Lower lobe of right lung (tissue), 2 donors: ENCODE measurements around the gene STK32B. TPM values are rescaled to one million over a fixed set of nuclear protein-coding genes. Genes with fewer than 3 reads are reported as not detected.
"Not testable (repeated sequence)": the region's sequence is repeated elsewhere in the genome, so short reads cannot be mapped to it uniquely, and the experiment has no call there.

Experiments
- ATAC-seq, 2 donors: fragments of 200-7000 bp; cut with Tn5 transposase; one replicate each; pipeline ENCODE4 v1.9.1; 2020 to 2022; ENCODE audit warnings: mild to moderate bottlenecking in 2 of 2, moderate library complexity in 2 of 2
- DNase-seq: peaks from one replicate; pipeline ENCODE4 v3.0.0-alpha.2; 2020
- H3K27ac ChIP-seq: fragments of 200-600 bp; one replicate; pipeline ENCODE4 v1.8.0; 2022
- H3K27me3 ChIP-seq: fragments of 200-600 bp; one replicate; pipeline ENCODE4 v1.8.0; 2022; ENCODE audit warnings: low read depth
- H3K36me3 ChIP-seq: fragments of 200-600 bp; one replicate; pipeline ENCODE4 v1.8.0; 2022; ENCODE audit warnings: mild to moderate bottlenecking
- H3K4me1 ChIP-seq: fragments of 200-600 bp; one replicate; pipeline ENCODE4 v1.8.0; 2022
- H3K4me3 ChIP-seq: fragments of 200-600 bp; one replicate; pipeline ENCODE4 v1.8.0; 2022; ENCODE audit warnings: mild to moderate bottlenecking
- H3K9me3 ChIP-seq: fragments of 200-600 bp; one replicate; pipeline ENCODE4 v1.8.0; 2022
- CTCF ChIP-seq: fragments of 200-600 bp; IDR thresholded peaks from one replicate; pipeline ENCODE4 v1.8.0; 2022; ENCODE audit warnings: antibody characterized with exemption, mild to moderate bottlenecking
- intact Hi-C: fragments of 100-400 bp; cut with DNase I; formaldehyde crosslinking; loops from one replicate; pipeline ENCODE4 v1.11.0; 2022
- total RNA-seq: library from RNA; stranded (reverse); fragmentation: NEBNext Ultra II Directional; extraction: Animal tissue kit (Norgen Biotek cat#: 25700); gene quantifications from one replicate; pipeline ENCODE4 v1.2.1, GENCODE V29; 2021
- donor health status: DM: no; HTN: yes; CAD: no; lungs with severe emphysema.

Gene STK32B
- total RNA-seq, 1 donor from 2014 or later = 1.3 TPM

- TF ChIP-seq CTCF = no peak
- intact Hi-C loops = no loop called here
- no peak overlapping the region for H3K4me3 ChIP-seq
- no peaks in the 10 kb centered on the region for H3K36me3 ChIP-seq
- peaks cover 21% of the 10 kb centered on the region for H3K4me1 ChIP-seq
- DNase-seq (no peak), ATAC-seq (no peak)
- peaks cover 27% of the 10 kb centered on the region for H3K27me3 ChIP-seq
- H3K27ac ChIP-seq = no peak overlapping the region
- no peaks in the 10 kb centered on the region for H3K9me3 ChIP-seq
Measured at GRCh38 chr4:5052726-5053425, 1.6 kb downstream of the STK32B start.

- Histone ChIP-seq H3K27me3 (peaks cover 27% of the 10 kb centered on the region), H3K36me3 (no peaks in the 10 kb centered on the region), H3K4me1 (peaks cover 21% of the 10 kb centered on the region), H3K4me3 (no peak overlapping the region), H3K27ac (no peak overlapping the region), H3K9me3 (no peaks in the 10 kb centered on the region)
- intact Hi-C loops = no loop called here
- no peak for TF ChIP-seq CTCF
- ATAC-seq (no peak), DNase-seq (no peak)
Measured at GRCh38 chr4:5054532-5054931, 3.3 kb downstream of the STK32B start.

GRCh38 chr4:5055411-5055810, 4.1 kb downstream of the STK32B start:
- H3K4me3 ChIP-seq = no peak overlapping the region
- intact Hi-C loops = no loop called here
- H3K36me3 ChIP-seq = no peaks in the 10 kb centered on the region
- H3K9me3 ChIP-seq = no peaks in the 10 kb centered on the region
- no peak overlapping the region for H3K27ac ChIP-seq
- no peak for DNase-seq
- ATAC-seq = no peak
- no peak for TF ChIP-seq CTCF
- peaks cover 18% of the 10 kb centered on the region for H3K4me1 ChIP-seq
- peaks cover 23% of the 10 kb centered on the region for H3K27me3 ChIP-seq

- Histone ChIP-seq H3K4me1 (no peaks in the 10 kb centered on the region), H3K4me3 (no peak overlapping the region), H3K36me3 (no peaks in the 10 kb centered on the region), H3K27ac (no peak overlapping the region), H3K27me3 (no peaks in the 10 kb centered on the region), H3K9me3 (no peaks in the 10 kb centered on the region)
- DNase-seq (no peak), ATAC-seq (no peak)
- intact Hi-C loops = no loop called here
- no peak for TF ChIP-seq CTCF
Measured at GRCh38 chr4:5066101-5066500, 14.8 kb downstream of the STK32B start.

- H3K27me3 ChIP-seq, H3K4me1 ChIP-seq, DNase-seq, ATAC-seq, H3K9me3 ChIP-seq, intact Hi-C loops, H3K4me3 ChIP-seq, H3K36me3 ChIP-seq, H3K27ac ChIP-seq: not testable (repeated sequence)
Measured at GRCh38 chr4:5066968-5067367, 15.7 kb downstream of the STK32B start.

GRCh38 chr4:5067908-5068307, 16.6 kb downstream of the STK32B start:
- Histone ChIP-seq H3K27ac (no peak overlapping the region), H3K9me3 (no peaks in the 10 kb centered on the region), H3K4me3 (no peak overlapping the region), H3K36me3 (no peaks in the 10 kb centered on the region), H3K4me1 (no peaks in the 10 kb centered on the region), H3K27me3 (no peaks in the 10 kb centered on the region)
- TF ChIP-seq CTCF = no peak
- ATAC-seq (no peak), DNase-seq (no peak)
- intact Hi-C loops = no loop called here
